Activated gamma-delta T cell (primary cell): Measurements from ENCODE around the gene XG.
"Not testable (repeated sequence)": the region's sequence is repeated elsewhere in the genome, so short reads cannot be mapped to it uniquely, and the experiment has no call there.

Experiments used
- DNase-seq: peaks from one replicate; lab custom pipeline; 2025; lab: John Stamatoyannopoulos, UW

XG gene

DNA sequence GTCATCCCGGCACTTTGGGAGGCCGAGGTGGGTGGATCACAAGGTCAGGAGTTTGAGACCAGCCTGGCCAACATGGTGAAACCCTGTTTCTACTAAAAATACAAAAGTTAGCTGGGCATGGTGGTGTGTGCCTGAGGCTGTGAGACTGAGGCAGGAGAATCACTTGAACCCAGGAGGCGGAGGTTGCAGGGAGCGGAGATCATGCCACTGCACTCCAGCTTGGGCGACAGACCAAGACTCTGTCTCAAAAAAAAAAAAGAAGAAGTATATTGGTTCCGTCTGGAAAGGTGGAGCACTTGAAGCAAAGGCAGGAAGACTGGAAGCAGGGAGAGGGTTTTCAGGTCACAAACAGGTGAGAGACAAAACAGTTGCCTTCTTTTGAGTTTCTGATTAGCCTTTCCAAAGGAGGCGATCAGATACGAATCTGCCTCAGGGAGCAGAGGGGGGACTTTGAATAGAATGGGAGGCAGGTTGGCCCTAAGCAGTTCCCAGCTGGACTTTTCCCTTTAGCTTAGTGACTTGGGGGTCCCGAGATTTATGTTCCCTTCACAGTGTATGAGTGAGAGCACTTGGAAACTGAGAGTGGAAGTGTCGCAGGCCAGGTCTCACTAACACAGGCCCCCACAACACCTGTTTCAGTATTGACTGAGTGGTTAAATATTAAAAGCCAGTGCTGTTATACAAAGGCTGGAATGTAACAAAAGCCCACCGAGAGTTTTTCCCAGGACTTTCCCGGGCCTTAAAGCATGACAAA lies 28.8 kb downstream of the XG start:
- DNase-seq = not testable (repeated sequence)

DNA sequence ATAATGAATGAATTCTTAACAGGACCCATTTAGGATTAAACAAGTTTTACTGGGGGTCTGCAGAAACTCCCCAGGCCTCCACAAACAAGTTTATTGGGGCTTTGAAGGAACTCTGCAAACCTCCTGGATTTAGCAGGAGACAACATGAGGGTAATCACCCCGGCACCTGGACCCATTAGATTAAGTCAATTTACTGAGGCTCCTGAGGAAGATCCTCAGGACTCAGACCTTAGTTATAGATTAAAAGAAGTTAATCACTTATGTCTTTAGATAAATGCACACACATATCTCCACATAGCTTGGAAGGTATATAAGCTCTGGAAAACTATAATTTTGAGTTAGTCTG lies 29.4 kb downstream of the XG start:
- DNase-seq = no peak

DNA sequence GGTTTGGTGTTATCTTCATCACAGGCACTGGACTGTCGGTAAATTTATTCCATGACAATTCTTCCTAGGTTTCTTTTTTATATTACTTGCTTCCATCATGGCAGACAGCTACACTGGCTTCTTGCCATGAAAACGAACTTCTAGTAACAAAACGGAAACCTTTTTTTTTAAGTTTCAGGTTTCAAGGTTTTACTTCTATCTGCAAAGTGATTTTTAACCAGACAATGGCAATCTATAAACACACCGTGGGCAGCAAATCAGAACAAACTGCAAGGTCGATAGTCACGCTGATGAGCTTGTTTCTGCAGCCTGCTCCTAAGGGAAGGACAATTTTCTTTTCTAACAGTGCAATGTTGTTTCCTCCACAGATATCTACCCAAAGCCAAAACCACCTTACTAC lies 29.9 kb downstream of the XG start:
- no peak for DNase-seq

DNA sequence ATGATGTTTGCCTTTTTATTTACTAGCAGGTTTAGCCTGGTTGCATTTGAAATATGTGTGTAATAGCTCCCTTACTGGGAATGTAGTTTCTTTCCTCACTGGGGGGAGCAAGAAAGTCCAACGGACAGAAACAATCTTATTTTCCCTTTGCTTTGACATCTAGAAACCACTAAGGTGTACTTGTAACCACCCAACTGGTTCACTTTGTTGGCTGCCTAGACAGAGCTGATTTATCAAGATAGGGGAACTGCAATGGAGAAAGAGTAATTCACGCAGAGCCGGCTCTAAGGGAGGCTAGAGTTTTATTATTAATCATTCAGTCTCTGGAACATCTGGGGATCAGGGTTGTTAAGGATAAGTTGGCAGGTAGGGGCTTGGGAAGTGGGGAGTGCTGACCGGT lies 30.3 kb downstream of the XG start:
- DNase-seq = no peak

- no peak for DNase-seq
Observed at GRCh38 chrX:2782778-2783177, 30.9 kb downstream of the XG start.

GRCh38 chrX:2784026-2784425 lies 32.2 kb downstream of the XG start:
- DNase-seq = no peak

DNA sequence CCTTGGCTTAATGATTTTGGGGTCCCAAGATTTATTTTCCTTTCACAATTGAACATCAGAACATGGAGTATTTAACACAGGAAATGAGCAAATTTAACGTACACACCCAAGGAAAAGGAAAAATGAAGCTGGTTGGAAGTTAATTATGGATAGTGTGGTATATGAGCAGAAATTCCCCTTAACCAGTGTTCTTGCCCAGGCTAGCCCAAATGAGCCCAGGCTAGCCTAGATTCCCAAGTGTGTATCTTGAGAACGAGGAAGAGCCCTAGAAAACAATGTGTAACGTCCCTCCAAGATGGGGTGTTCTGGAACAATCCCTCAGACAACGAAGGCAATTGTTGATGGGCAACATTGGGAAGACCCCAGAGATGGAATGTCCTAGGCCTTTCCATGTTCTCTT lies 33.7 kb downstream of the XG start:
- no peak for DNase-seq

- no peak for DNase-seq
Observed at GRCh38 chrX:2788980-2789379, 37.1 kb downstream of the XG start.

DNA sequence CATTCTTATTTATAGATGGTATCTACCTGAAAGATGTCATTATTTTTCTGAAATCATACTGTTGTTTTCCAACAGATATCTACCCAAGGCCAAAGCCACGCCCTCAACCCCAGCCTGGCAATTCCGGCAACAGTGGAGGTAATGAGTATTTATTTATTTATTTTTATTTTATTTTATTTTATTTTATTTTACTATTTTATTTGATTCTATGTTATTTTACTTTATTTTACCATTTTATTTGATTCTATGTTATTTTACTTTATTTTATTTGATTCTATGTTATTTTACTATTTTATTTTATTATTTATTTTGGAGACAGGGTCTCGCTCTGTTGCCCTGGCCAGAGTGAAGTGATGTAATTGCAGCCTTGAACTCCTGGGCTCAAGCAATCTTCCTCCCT lies 37.7 kb downstream of the XG start:
- no peak for DNase-seq

- DNase-seq = no peak
Observed at GRCh38 chrX:2793752-2794151, 41.9 kb downstream of the XG start.

GRCh38 chrX:2794336-2794735 lies 42.5 kb downstream of the XG start:
- no peak for DNase-seq

DNA sequence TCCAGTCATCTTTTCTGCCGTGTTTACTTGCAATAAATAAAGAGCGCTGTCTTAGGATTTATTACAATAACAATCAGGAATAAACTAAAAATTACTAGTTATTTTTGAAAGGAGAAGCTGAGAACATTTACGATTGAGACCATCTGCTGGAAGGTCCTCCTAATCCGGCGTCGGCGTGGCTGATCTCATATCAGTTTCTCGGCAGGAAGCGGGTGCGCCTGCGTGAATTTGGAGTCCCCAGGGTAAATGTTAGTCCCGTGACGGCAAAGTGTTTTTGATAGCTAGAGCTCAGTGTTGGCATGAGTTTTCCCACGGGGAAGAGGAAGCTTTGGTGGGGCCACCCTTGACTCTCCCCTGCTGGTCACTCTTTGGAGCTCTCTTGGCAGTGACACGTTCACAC lies 45.0 kb downstream of the XG start:
- DNase-seq = not testable (repeated sequence)

- DNase-seq = no peak
Observed at GRCh38 chrX:2799369-2799768, 47.5 kb downstream of the XG start.

DNA sequence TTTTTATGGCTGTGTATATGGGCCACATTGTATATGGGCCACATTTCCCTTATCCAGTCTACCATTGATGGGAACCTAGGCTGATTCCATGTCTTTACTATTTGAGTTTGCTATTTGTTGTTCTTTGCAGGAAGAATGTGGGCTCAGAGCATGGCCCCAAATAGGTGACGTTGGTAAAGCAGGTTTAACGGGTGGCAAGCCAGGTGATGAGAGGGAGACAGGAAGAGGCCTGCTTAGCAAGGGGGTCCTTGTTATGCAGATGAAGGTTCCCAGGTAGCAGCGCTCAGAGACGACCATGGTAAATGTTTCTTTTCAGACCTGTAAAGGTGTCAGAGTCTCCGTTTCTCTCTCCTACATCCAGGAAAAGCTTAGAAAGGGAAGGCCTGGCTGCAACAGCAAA lies 48.1 kb downstream of the XG start:
- DNase-seq = not testable (repeated sequence)

DNA sequence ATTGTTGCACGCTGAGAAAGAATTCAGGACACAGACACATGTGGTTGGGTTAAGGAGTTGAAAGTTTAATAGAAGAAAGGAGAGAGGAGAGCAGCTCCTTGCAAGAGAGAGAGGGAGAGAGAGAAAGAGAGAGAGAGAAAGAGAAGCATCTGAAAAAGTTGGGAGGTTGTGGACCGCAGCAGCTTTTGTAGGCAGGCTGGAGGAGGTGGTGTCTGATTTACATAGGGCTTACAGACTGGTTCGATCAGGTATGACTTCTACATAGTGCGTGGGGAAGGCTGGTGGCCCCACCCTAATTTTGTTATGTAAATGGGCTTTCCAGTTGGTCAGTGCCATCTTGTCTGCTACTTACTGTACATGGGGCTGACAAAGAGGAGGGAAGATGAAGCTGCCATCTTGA lies 49.4 kb downstream of the XG start:
- no peak for DNase-seq

DNA sequence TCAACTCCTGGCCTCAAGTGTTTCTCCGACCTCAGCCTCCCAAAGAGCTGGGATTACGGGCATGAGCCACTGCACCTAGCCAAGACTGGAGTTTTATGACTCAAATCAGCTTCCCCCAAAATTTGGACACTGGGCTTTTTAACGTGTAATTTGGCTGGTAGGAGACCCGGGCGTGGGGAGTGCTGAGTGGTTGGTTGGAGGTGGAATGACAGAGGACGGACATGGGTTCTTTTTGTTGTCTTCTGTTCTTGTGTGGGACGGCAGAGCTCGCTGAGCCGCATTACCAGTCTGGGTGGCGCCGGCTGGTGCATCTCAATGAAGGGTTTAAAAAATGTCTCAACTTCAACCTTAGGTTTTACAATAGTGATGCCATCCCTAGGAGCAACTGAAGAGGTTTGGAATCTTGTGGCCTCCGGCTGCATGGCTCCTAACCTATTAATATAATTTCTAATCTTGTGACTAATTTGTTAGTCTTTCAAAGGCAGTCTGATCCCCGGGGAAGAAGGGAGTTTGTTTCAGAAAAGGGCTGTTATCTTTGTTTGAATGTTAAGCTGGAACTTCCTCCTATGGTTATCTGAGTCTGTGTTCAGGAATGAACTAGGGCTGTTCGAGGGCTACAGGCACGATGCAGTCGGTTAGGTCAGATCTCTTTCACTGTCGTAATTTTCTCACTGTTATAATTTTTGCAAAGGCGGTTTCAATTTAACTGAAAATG lies 50.7 kb downstream of the XG start:
- DNase-seq = not testable (repeated sequence)

GRCh38 chrX:2803486-2803885 lies 51.6 kb downstream of the XG start:
- DNase-seq = not testable (repeated sequence)

DNA sequence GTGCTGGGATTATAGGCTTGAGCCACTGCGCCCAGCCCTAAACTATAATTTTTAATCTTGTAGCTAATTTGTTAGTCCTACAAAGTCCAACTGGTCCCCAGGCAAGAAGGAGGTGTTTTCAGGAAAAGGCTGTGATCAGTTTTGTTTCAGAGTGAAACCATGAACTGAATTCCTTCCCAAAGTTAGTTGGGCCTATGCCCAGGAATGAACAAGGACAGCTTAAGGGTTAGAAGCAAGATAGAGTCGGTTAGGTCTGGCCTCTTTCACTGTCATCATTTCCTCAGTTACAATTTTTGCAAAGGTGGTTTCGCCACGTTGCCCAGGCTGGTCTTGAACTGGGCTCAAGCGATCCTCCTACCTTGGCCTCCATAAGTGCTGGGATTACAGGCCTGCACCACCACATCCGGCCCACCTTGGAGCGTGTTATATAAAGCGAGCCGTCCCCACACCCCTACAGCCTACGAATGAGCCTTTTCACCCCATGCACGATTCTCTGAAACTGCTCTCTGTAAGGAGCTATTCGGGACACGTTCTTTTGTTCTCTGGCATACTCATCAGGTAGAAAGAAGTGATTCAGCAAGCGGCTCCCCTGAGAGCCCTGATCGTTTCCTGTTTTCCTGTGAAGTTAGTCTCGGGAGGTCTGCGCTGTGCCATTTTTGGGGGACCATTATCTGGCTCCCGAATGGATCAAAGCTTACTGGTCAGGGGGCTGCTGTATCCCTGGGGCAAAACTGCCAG lies 52.4 kb downstream of the XG start:
- DNase-seq = not testable (repeated sequence)

GRCh38 chrX:2804858-2805257 lies 53.0 kb downstream of the XG start:
- not testable (repeated sequence) for DNase-seq

- DNase-seq = no peak
Observed at GRCh38 chrX:2811271-2811670, 59.4 kb downstream of the XG start.

- DNase-seq = not testable (repeated sequence)
Observed at GRCh38 chrX:2812161-2812907, 60.5 kb downstream of the XG start.

GRCh38 chrX:2817036-2817435 lies 65.2 kb downstream of the XG start:
- no peak for DNase-seq
